ENCODE data around the gene BEX5. TPM values are rescaled to one million over a fixed set of nuclear protein-coding genes. Genes with fewer than 3 reads are reported as not detected.

Gene BEX5
- total and polyA plus RNA-seq, 2 of the 8 experiments (the other 6 are each of a cell fraction or from before 2014, with no cell fraction given) = 0.15 to 9.9 TPM

Other genes with a start within 250 kb of the BEX5 start
- 0.94 and 1.4 TPM in 2 replicates for gene ZMAT1, start 223.9 kb downstream of the BEX5 start, total RNA-seq (2021; fragmentation: NEBNext Ultra II Directional; extraction: Animal tissue kit (Norgen Biotek cat#: 25700))
- gene ZMAT1, start 223.9 kb downstream of the BEX5 start, polyA plus RNA-seq (2011; rRNA removed) = 0.83 and 1.3 TPM in 2 replicates
- gene TCEAL2, start 30.3 kb downstream of the BEX5 start, total RNA-seq (2021; fragmentation: NEBNext Ultra II Directional; extraction: Animal tissue kit (Norgen Biotek cat#: 25700)) = 15.1 and 15.7 TPM in 2 replicates
- not detected in 2 replicates for gene TCEAL2, start 30.3 kb downstream of the BEX5 start, polyA plus RNA-seq (2011; rRNA removed)
- not detected in 2 replicates for gene TCEAL6, start 13.5 kb downstream of the BEX5 start, total RNA-seq (2021; fragmentation: NEBNext Ultra II Directional; extraction: Animal tissue kit (Norgen Biotek cat#: 25700))
- not detected in 2 replicates for gene TCEAL6, start 13.5 kb downstream of the BEX5 start, polyA plus RNA-seq (2011; rRNA removed)
- gene TCP11X1, start 59.3 kb upstream of the BEX5 start, total RNA-seq (2021; fragmentation: NEBNext Ultra II Directional; extraction: Animal tissue kit (Norgen Biotek cat#: 25700)) = not detected in 2 replicates
- not detected in 2 replicates for gene TCP11X1, start 59.3 kb upstream of the BEX5 start, polyA plus RNA-seq (2011; rRNA removed)
- not detected in 2 replicates for gene NXF2, start 91.2 kb upstream of the BEX5 start, total RNA-seq (2021; fragmentation: NEBNext Ultra II Directional; extraction: Animal tissue kit (Norgen Biotek cat#: 25700))
- gene NXF2, start 91.2 kb upstream of the BEX5 start, polyA plus RNA-seq (2011; rRNA removed) = not detected in 2 replicates

All from H1 (cell line).